Neural cell (in vitro differentiated cells): Measurements from ENCODE around the gene NEDD9.

ENCODE experiments used
- POLR2AphosphoS5 ChIP-seq: IDR thresholded peaks from 2 replicates; pipeline ENCODE4 v1.6.1; 2012
- SMC3 ChIP-seq: fragments of 450-650 bp; conservative IDR thresholded peaks from 2 replicates; pipeline ENCODE4 v1.6.1; 2014; ENCODE audit warnings: antibody characterized with exemption, mild to moderate bottlenecking, moderate library complexity; ENCODE audit not compliant: poor library complexity
- TF ChIP-seq, protein P1 (sequence below): fragments of 450-650 bp; IDR thresholded peaks from 2 replicates; pipeline ENCODE4 v1.5.1; 2014; ENCODE audit warnings: antibody characterized with exemption, mild to moderate bottlenecking, moderate library complexity; ENCODE audit not compliant: poor library complexity, severe bottlenecking

DNA sequence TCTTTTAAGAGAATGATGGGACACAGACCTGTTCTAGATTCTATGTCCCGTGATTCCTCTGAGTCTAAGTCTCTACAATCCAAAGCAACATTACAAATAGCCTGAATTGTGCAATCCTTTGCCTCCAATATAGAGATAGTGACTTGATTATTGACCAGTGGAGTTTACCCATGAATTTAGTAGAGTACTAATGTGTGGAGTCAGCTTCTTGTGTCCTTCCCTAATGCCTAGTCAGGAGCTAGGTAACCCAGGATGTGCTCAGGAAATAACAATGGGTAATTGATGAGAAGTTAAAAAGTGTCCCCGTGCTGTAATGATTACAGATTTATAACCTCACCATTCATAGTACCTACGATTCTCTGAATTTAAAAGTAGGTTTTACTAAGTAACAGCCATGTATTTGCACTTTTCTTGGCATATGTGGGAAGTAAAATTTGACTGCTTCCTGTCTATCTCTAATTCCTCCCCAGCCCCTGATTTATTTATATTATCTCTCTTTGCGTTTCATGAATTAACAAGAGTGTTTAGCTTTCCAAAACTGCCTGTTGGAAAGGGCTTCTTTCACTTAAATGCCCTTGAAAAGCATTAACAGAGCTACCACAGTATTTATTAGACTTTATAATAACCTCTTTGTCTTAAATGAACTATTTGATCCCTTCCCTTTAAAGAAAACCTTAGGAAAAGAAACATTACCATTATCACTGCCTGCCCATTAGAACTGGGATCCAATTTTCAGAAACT lies 30.5 kb downstream of the NEDD9 start:
- TF ChIP-seq, protein P1, sequence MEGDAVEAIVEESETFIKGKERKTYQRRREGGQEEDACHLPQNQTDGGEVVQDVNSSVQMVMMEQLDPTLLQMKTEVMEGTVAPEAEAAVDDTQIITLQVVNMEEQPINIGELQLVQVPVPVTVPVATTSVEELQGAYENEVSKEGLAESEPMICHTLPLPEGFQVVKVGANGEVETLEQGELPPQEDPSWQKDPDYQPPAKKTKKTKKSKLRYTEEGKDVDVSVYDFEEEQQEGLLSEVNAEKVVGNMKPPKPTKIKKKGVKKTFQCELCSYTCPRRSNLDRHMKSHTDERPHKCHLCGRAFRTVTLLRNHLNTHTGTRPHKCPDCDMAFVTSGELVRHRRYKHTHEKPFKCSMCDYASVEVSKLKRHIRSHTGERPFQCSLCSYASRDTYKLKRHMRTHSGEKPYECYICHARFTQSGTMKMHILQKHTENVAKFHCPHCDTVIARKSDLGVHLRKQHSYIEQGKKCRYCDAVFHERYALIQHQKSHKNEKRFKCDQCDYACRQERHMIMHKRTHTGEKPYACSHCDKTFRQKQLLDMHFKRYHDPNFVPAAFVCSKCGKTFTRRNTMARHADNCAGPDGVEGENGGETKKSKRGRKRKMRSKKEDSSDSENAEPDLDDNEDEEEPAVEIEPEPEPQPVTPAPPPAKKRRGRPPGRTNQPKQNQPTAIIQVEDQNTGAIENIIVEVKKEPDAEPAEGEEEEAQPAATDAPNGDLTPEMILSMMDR, result no peak
- TF ChIP-seq POLR2AphosphoS5, result no peak
- no peak for TF ChIP-seq SMC3
